Heart left ventricle (tissue), 16 donors: Measurements from ENCODE around the gene DAZAP1. TPM values are rescaled to one million over a fixed set of nuclear protein-coding genes. Genes with fewer than 3 reads are reported as not detected.

Source experiments
- ATAC-seq, 4 donors: fragments of 200-7000 bp; cut with Tn5 transposase; one replicate each; pipeline ENCODE4 v1.9.1; 2020 to 2022; ENCODE audit warnings: moderate library complexity in 4 of 4, mild to moderate bottlenecking in 3 of 4, moderate number of reproducible peaks in 1 of 4
- DNase-seq, 5 donors: peaks; one replicate each; pipeline ENCODE4 v3.0.0-alpha.2; 2020
- H3K27ac ChIP-seq, 12 donors: fragments of 200-600 bp; sonication (generic) in 4 of 12; one replicate each; pipeline versions ENCODE4 v1.5.0 to v1.8.0; 2016 to 2022; ENCODE audit warnings: mild to moderate bottlenecking in 2 of 12
- H3K27me3 ChIP-seq, 9 donors: fragments of 200-600 bp; sonication (generic) in 2 of 9; one replicate each; pipeline versions ENCODE4 v1.5.1 to v1.8.0; 2016 to 2022; ENCODE audit warnings: mild to moderate bottlenecking in 3 of 9
- H3K36me3 ChIP-seq, 9 donors: fragments of 200-600 bp; sonication (generic) in 2 of 9; one replicate each; pipeline versions ENCODE4 v1.5.0 to v1.8.0; 2018 to 2022; ENCODE audit warnings: mild to moderate bottlenecking in 2 of 9
- H3K4me1 ChIP-seq, 12 donors: fragments of 200-600 bp; sonication (generic) in 4 of 12; one replicate each; pipeline versions ENCODE4 v1.5.0 to v1.8.0; 2016 to 2022; ENCODE audit warnings: mild to moderate bottlenecking in 3 of 12
- H3K4me3 ChIP-seq, 12 donors: fragments of 200-600 bp; sonication (generic) in 4 of 12; one replicate each; pipeline versions ENCODE4 v1.5.0 to v1.8.0; 2017 to 2022; ENCODE audit warnings: mild to moderate bottlenecking in 9 of 12, moderate library complexity in 4 of 12
- H3K9me3 ChIP-seq, 12 donors: fragments of 200-600 bp; sonication (generic) in 4 of 12; one replicate each; pipeline versions ENCODE4 v1.5.0 to v1.8.0; 2016 to 2022; ENCODE audit warnings: mild to moderate bottlenecking in 1 of 12
- CTCF ChIP-seq, 12 donors: fragments of 200-600 bp; sonication (generic) in 4 of 12; IDR thresholded peaks; one replicate each; pipeline versions ENCODE4 v1.5.0 to v1.8.0; 2018 to 2022; ENCODE audit warnings: antibody characterized with exemption in 12 of 12, mild to moderate bottlenecking in 5 of 12
- POLR2A ChIP-seq, 2 donors: fragments of 450-650 bp; IDR thresholded peaks; one replicate each; pipeline ENCODE4 v1.6.1; 2017; ENCODE audit warnings: antibody characterized with exemption in 2 of 2, mild to moderate bottlenecking in 2 of 2, moderate library complexity in 2 of 2
- WGBS, 4 donors: extraction: QIAGEN DNeasy Blood & Tissue Kit in 2 of 4; methylation state at CpG; one replicate each; pipeline versions ENCODE4 v1.1.5 to v1.1.7; 2013 to 2018; 5-methylcytosine and 5-hydroxymethylcytosine counted together
- intact Hi-C, 10 donors: fragments of 100-400 bp; cut with DNase I; formaldehyde crosslinking; loops; one replicate each; pipeline versions ENCODE4 v1.11.1 to v1.14.2; 2022
- polyA plus RNA-seq, 2 donors: library from polyadenylated mRNA; stranded (reverse); fragments of 200-250 nt; gene quantifications; one replicate each; pipeline ENCODE4 v1.2.3, GENCODE V29; 2013
- total RNA-seq, 9 donors: library from RNA; depleted of rRNA in 2 of 9; stranded (reverse); fragments of >200 nt in 2 of 9; fragmentation: NEBNext Ultra II Directional in 3 of 9; extraction: Animal tissue kit (Norgen Biotek cat#: 25700) in 3 of 9; gene quantifications; one replicate each; pipeline versions ENCODE4 v1.1.0 to v1.2.4, GENCODE V29; 2016 to 2023
- donor health status: ischemic (EF 13 %, LVEDD 7.1; RV severe dilation, severe dysfunction).
- donor health status: healthy with polysubstance abuse.
- donor health status: DM: no; HTN: yes; CAD: no.
- donor health status: DM: no; HTN: no; CAD: no.
- donor health status: ischemic (EF 25% LVEDD 6.9; RV normal size, moderate dysfunction).
- donor health status: ischemic (EF 25% LVEDD 5.7; RV mildly dilated, moderate dysfunction).
- donor health status: healthy.
- donor health status: DM: yes; HTN: yes; CAD: no.
- donor health status: ischemic (EF 35%, LVEDD 5.7; RV mildly dilated, moderate dysfunction).
- donor health status: nonischemic (EF 11% LVEDD 7.7; RV severe dilation, severe dysfunction).
- donor health status: DM: yes; HTN: yes; CAD: no.
- donor health status: PGD.
- donor health status: ischemic (EF 29% LVEDD 5.4; RV normal size, mild dysfunction).
- donor health status: nonischemic (EF 23%, LVEDD 6.1; RV moderate dilation, normal function).

DAZAP1 gene
- total and polyA plus RNA-seq, 11 donors: 36.8 to 128 (median 78.5) TPM

- H3K4me3 ChIP-seq: no peak overlapping the region
- DNase-seq (no peak), ATAC-seq (no peak)
- peaks cover 0 to 28% (median 1%) of the 10 kb centered on the region in 12 donors for H3K4me1 ChIP-seq
- H3K27me3 ChIP-seq: no peaks in the 10 kb centered on the region
- no peak overlapping the region for H3K27ac ChIP-seq
- WGBS, 4 donors: 80 to 84% (median 83%) methylated on average over 28 to 35 of the region's 35 CpGs
- TF ChIP-seq POLR2A (IDR thresholded peaks at IDR 0.05) (no peak), CTCF (IDR thresholded peaks at IDR 0.05) (no peak)
- H3K36me3 ChIP-seq: peaks cover 2 to 96% (median 90%) of the 10 kb centered on the region in 9 donors
- H3K9me3 ChIP-seq: no peaks in the 10 kb centered on the region
- intact Hi-C loops: no loop called here
Measured at GRCh38 chr19:1366899-1367870, 40.2 kb upstream of the DAZAP1 start.

- no peak overlapping the region for H3K4me3 ChIP-seq
- H3K36me3 ChIP-seq: peaks cover 2 to 95% (median 86%) of the 10 kb centered on the region in 9 donors
- WGBS, 4 donors: 95 to 96% (median 95%) methylated on average over 7 to 18 of the region's 18 CpGs
- no peak overlapping the region for H3K27ac ChIP-seq
- H3K27me3 ChIP-seq: no peaks in the 10 kb centered on the region
- ATAC-seq (no peak), DNase-seq (no peak)
- H3K9me3 ChIP-seq: no peaks in the 10 kb centered on the region
- peaks cover 0 to 22% (median 16%) of the 10 kb centered on the region in 12 donors for H3K4me1 ChIP-seq
- intact Hi-C loops: no loop called here
- TF ChIP-seq POLR2A (IDR thresholded peaks at IDR 0.05) (no peak), CTCF (IDR thresholded peaks at IDR 0.05) (no peak)
Measured at GRCh38 chr19:1369214-1369805, 38.1 kb upstream of the DAZAP1 start.

GRCh38 chr19:1370579-1371361 is 36.6 kb upstream of the DAZAP1 start:
- 77 to 95% (median 87%) methylated on average over 46 to 52 of the region's 52 CpGs for WGBS, 4 donors
- no peak for DNase-seq
- H3K36me3 ChIP-seq: peaks cover 2 to 89% (median 71%) of the 10 kb centered on the region in 9 donors

More at GRCh38 chr19:1370579-1371361, 36.6 kb upstream of the DAZAP1 start:
- Histone ChIP-seq H3K4me3 (no peak overlapping the region), H3K27ac (no peak overlapping the region), H3K9me3 (no peaks in the 10 kb centered on the region), H3K4me1 (peaks cover 0 to 30% (median 18%) of the 10 kb centered on the region in 12 donors), H3K27me3 (no peaks in the 10 kb centered on the region)
- no peak for TF ChIP-seq CTCF (IDR thresholded peaks at IDR 0.05)
- no peak for TF ChIP-seq POLR2A (IDR thresholded peaks at IDR 0.05)
- intact Hi-C loops: loop anchor here in 2 of 10 donors (10.0 kb wide), 1 partner anchor 86 kb away; the partner anchor contains the start of gene EFNA2 (in 2 of the 2)
- no peak for ATAC-seq
